Fibroblast of lung (primary cell): ENCODE results near the gene SUGP2. TPM values are rescaled to one million over a fixed set of nuclear protein-coding genes. Genes with fewer than 3 reads are reported as not detected.

Experiments
- DNase-seq, 2 donors: peaks; one replicate each; pipeline versions ENCODE4 v3.0.0 to v3.0.0-alpha.2; 2010; ENCODE audit warnings: low read depth in 2 of 2
- H2AFZ ChIP-seq: 2 replicates; pipeline ENCODE4 v1.5.1; 2012; ENCODE audit warnings: low read length, control low read depth, inconsistent platforms
- H3K27ac ChIP-seq: 2 replicates; pipeline ENCODE4 v1.5.1; 2011; ENCODE audit warnings: low read length, control low read depth; ENCODE audit not compliant: insufficient read depth
- H3K27me3 ChIP-seq: 2 replicates; pipeline ENCODE4 v1.5.1; 2011; ENCODE audit warnings: mild to moderate bottlenecking, low read length; ENCODE audit not compliant: control insufficient read depth, insufficient read depth
- H3K36me3 ChIP-seq: 2 replicates; pipeline ENCODE4 v1.5.1; 2011; ENCODE audit warnings: low read length; ENCODE audit not compliant: control insufficient read depth, insufficient read depth
- H3K4me1 ChIP-seq: 2 replicates; pipeline ENCODE4 v1.5.1; 2011; ENCODE audit warnings: low read length; ENCODE audit not compliant: control insufficient read depth, insufficient read depth; ENCODE audit errors: extremely low read depth
- H3K4me2 ChIP-seq: 2 replicates; pipeline ENCODE4 v1.5.1; 2011; ENCODE audit warnings: low read length, control low read depth; ENCODE audit not compliant: insufficient read depth; ENCODE audit errors: extremely low read depth
- H3K4me3 ChIP-seq, 4 experiments: fragments of 200-600 bp in 1 of 4; sonication (generic) in 1 of 4; replicated peaks in 1 of 4; 2 replicates each; pipeline ENCODE4 v1.5.1; 2011 to 2016; ENCODE audit warnings: low read length in 4 of 4, low read depth in 3 of 4, mild to moderate bottlenecking in 3 of 4, control low read depth in 2 of 4, inconsistent platforms in 1 of 4, mixed read lengths in 1 of 4; ENCODE audit not compliant: insufficient read depth in 1 of 4; ENCODE audit errors: control extremely low read depth in 1 of 4
- H3K79me2 ChIP-seq: 2 replicates; pipeline ENCODE4 v1.5.1; 2012; ENCODE audit warnings: mild to moderate bottlenecking, low read length, inconsistent platforms; ENCODE audit not compliant: control insufficient read depth, insufficient read depth
- H3K9ac ChIP-seq: 2 replicates; pipeline ENCODE4 v1.5.1; 2011; ENCODE audit warnings: mild to moderate bottlenecking, low read length, control low read depth; ENCODE audit not compliant: insufficient read depth
- H3K9me3 ChIP-seq: 2 replicates; pipeline ENCODE4 v1.5.1; 2012; ENCODE audit warnings: low read depth, low read length; ENCODE audit not compliant: control insufficient read depth, insufficient read depth
- H4K20me1 ChIP-seq: 2 replicates; pipeline ENCODE4 v1.5.1; 2011; ENCODE audit warnings: low read length; ENCODE audit not compliant: control insufficient read depth, insufficient read depth; ENCODE audit errors: extremely low read depth
- EZH2 ChIP-seq: IDR thresholded peaks from 2 replicates; pipeline ENCODE4 v1.5.1; 2012; ENCODE audit warnings: low read length, control low read depth, mild to moderate bottlenecking; ENCODE audit errors: missing control alignments
- polyA plus RNA-seq, 2 donors: library from polyadenylated mRNA; depleted of rRNA in 1 of 2; stranded (reverse) in 1 of 2; unstranded in 1 of 2; fragments of >200 nt; gene quantifications; 2 replicates each; pipeline ENCODE4 v1.2.1, GENCODE V29; 2011 to 2012; ENCODE audit warnings: missing spikeins in 1 of 2
- total RNA-seq: library from RNA; depleted of rRNA; stranded (reverse); fragments of >200 nt; gene quantifications from 2 replicates; pipeline ENCODE4 v1.2.1, GENCODE V29; 2014
- TF ChIP-seq, protein P1 (sequence below), 2 donors: IDR thresholded peaks in 1 of 2; conservative IDR thresholded peaks in 1 of 2; 1 replicate in 1 of 2; 2 replicates in 1 of 2; pipeline ENCODE4 v1.5.1; 2011 to 2012; ENCODE audit warnings: low read length in 2 of 2, control low read depth in 1 of 2, inconsistent platforms in 1 of 2, low read depth in 1 of 2, mild to moderate bottlenecking in 1 of 2

SUGP2 gene
- total and polyA plus RNA-seq, 2 donors (not counting 1 experiment from before 2014, with no cell fraction given): 29.2 to 31.4 TPM

DNA sequence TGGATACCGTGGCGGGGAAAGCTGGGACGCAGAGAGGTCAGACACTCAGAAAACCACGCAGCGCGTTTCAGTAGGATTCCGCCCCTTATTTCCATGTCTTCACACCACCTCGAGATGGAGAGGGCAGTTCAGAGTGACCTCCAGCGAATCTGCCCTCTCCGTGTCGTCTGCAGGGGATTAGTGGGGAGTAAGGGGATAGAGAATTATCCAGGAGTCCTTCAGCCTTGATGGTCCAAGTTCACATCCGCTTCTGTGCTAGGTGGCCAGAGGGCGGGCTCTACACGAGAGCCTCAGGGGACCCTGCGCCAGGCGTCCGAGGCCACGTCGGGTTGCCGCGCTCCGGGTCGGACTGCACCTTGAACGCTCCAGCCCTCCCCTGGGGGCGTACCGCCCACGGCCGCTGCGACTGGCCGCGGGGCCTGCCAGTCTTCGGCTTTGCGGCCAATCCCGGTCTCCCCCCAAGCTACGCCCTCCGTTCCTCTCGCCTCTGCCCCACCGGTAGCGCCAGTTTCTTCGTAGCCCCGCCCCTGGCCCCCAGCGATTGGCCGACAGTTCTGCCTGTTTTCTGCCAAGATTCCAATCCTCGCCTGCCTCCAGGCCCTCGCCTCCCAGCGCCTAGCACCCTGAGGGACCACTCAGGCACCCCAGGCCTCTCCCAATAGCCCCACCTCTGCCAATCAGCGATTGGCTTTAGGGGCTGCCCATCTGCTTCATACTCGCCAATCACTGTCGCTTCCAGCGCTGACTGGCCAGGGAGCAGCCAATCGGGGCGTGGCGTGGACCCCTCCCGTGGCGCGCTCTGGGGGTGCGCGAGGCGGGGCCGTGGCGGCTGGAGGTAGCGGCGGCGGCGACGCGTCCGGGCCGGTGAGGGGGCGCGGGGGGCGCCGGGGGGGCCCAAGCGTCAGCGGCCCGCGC lies 30.1 kb upstream of the SUGP2 start, which contains the start of gene SLC25A42:
TSS of gene SLC25A42 (plus strand) at position 812 of the 915 bp plus-strand sequence. CDS start 32,131 bp downstream, outside the sequence.
- TF ChIP-seq, protein P1, sequence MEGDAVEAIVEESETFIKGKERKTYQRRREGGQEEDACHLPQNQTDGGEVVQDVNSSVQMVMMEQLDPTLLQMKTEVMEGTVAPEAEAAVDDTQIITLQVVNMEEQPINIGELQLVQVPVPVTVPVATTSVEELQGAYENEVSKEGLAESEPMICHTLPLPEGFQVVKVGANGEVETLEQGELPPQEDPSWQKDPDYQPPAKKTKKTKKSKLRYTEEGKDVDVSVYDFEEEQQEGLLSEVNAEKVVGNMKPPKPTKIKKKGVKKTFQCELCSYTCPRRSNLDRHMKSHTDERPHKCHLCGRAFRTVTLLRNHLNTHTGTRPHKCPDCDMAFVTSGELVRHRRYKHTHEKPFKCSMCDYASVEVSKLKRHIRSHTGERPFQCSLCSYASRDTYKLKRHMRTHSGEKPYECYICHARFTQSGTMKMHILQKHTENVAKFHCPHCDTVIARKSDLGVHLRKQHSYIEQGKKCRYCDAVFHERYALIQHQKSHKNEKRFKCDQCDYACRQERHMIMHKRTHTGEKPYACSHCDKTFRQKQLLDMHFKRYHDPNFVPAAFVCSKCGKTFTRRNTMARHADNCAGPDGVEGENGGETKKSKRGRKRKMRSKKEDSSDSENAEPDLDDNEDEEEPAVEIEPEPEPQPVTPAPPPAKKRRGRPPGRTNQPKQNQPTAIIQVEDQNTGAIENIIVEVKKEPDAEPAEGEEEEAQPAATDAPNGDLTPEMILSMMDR (conservative IDR thresholded peaks at IDR 0.05 in 1 of 2, IDR thresholded peaks at IDR 0.05 in 1 of 2; ENCODE audit: low read depth in 1 of 2, low read length in 2 of 2): no peak
- no peak for TF ChIP-seq EZH2
- peak; percentile 100 for DNase-seq
- Histone ChIP-seq H3K9ac (peak within 1 kb of the TSS; percentile 60), H3K4me2 (peak within 1 kb of the TSS; percentile 99), H3K4me3 (peak within 1 kb of the TSS; percentile 67 to 79 (median 76)), H3K9me3 (no peaks in the 10 kb centered on the region), H4K20me1 (no peaks in the 10 kb centered on the region), H3K27me3 (no peaks in the 10 kb centered on the region), H3K27ac (peak within 1 kb of the TSS; percentile 47), H3K79me2 (no peaks in the 10 kb centered on the region), H2AFZ (peak within 1 kb of the TSS; percentile 71), H3K36me3 (peaks cover 4% of the 10 kb centered on the region), H3K4me1 (peaks cover 17% of the 10 kb centered on the region)

- peak overlapping the region; percentile 49 to 68 (median 52) for H3K4me3 ChIP-seq
These were observed 29.3 kb upstream of the SUGP2 start for GRCh38 chr19:19062454-19063182.

More at GRCh38 chr19:19062454-19063182, 29.3 kb upstream of the SUGP2 start:
- H4K20me1 ChIP-seq: no peaks in the 10 kb centered on the region
- no peak for TF ChIP-seq EZH2
- TF ChIP-seq, protein P1 (conservative IDR thresholded peaks at IDR 0.05 in 1 of 2, IDR thresholded peaks at IDR 0.05 in 1 of 2; ENCODE audit: low read depth in 1 of 2, low read length in 2 of 2): no peak
- no peak overlapping the region for H3K9ac ChIP-seq
- DNase-seq: peak; percentile 15 to 61
- no peaks in the 10 kb centered on the region for H3K27me3 ChIP-seq
- H3K27ac ChIP-seq: peak overlapping the region; percentile 28
- H3K36me3 ChIP-seq: peaks cover 8% of the 10 kb centered on the region
- H3K9me3 ChIP-seq: no peaks in the 10 kb centered on the region
- H2AFZ ChIP-seq: peak overlapping the region; percentile 71
- peaks cover 17% of the 10 kb centered on the region for H3K4me1 ChIP-seq
- no peaks in the 10 kb centered on the region for H3K79me2 ChIP-seq
- peak overlapping the region; percentile 99 for H3K4me2 ChIP-seq
